Neutrophil (primary cell): ENCODE data around the gene USP47.

Source experiments
- H3K27ac ChIP-seq: fragments of 200-600 bp; sonication (generic); 2 replicates; pipeline ENCODE4 v1.5.1; 2016; ENCODE audit warnings: mild to moderate bottlenecking, moderate library complexity
- H3K27me3 ChIP-seq: fragments of 200-600 bp; sonication (generic); 2 replicates; pipeline ENCODE4 v1.6.0; 2016; ENCODE audit warnings: mild to moderate bottlenecking
- H3K36me3 ChIP-seq: fragments of 200-600 bp; sonication (generic); 2 replicates; pipeline ENCODE4 v1.5.1; 2017
- H3K4me1 ChIP-seq, 2 experiments: fragments of 200-600 bp in 1 of 2; sonication (generic) in 1 of 2; 1 replicate in 1 of 2; 2 replicates in 1 of 2; pipeline versions ENCODE4 v1.5.1 to v1.6.1; 2013 to 2016; ENCODE audit warnings: low read depth in 1 of 2, low read length in 1 of 2, mild to moderate bottlenecking in 1 of 2, moderate library complexity in 1 of 2; ENCODE audit not compliant: control insufficient read depth in 1 of 2, insufficient read depth in 1 of 2
- H3K4me3 ChIP-seq, 2 experiments: fragments of 200-600 bp in 1 of 2; sonication (generic) in 1 of 2; 1 replicate in 1 of 2; 2 replicates in 1 of 2; pipeline ENCODE4 v1.5.1; 2013 to 2016; ENCODE audit warnings: low read depth in 1 of 2, low read length in 1 of 2, mild to moderate bottlenecking in 1 of 2, moderate library complexity in 1 of 2
- H3K9me3 ChIP-seq: fragments of 200-600 bp; sonication (generic); 2 replicates; pipeline ENCODE4 v1.5.1; 2016
- CTCF ChIP-seq: fragments of 200-600 bp; sonication (generic); IDR thresholded peaks from 2 replicates; pipeline ENCODE4 v1.5.1; 2016; ENCODE audit warnings: antibody characterized with exemption

Gene USP47

GRCh38 chr11:11806586-11806985, 35.2 kb upstream of the USP47 start:
- Histone ChIP-seq H3K4me1 (no peaks in the 10 kb centered on the region), H3K27ac (no peak overlapping the region), H3K9me3 (no peaks in the 10 kb centered on the region), H3K27me3 (peaks cover 38% of the 10 kb centered on the region), H3K36me3 (no peaks in the 10 kb centered on the region), H3K4me3 (no peak overlapping the region)
- no peak for TF ChIP-seq CTCF

GRCh38 chr11:11807811-11808782, 33.7 kb upstream of the USP47 start:
- TF ChIP-seq CTCF = no peak
- Histone ChIP-seq H3K9me3 (no peaks in the 10 kb centered on the region), H3K4me1 (no peaks in the 10 kb centered on the region), H3K27me3 (peaks cover 38% of the 10 kb centered on the region), H3K36me3 (no peaks in the 10 kb centered on the region), H3K27ac (no peak overlapping the region), H3K4me3 (no peak overlapping the region)

- H3K4me1 ChIP-seq = no peaks in the 10 kb centered on the region
- H3K27me3 ChIP-seq = peaks cover 30% of the 10 kb centered on the region
- no peaks in the 10 kb centered on the region for H3K9me3 ChIP-seq
- no peaks in the 10 kb centered on the region for H3K36me3 ChIP-seq
- no peak for TF ChIP-seq CTCF
- H3K4me3 ChIP-seq = no peak overlapping the region
- H3K27ac ChIP-seq = no peak overlapping the region
Observed at GRCh38 chr11:11808992-11809615, 32.7 kb upstream of the USP47 start.

GRCh38 chr11:11810764-11811726, 30.7 kb upstream of the USP47 start:
- no peak overlapping the region for H3K27ac ChIP-seq
- H3K36me3 ChIP-seq = no peaks in the 10 kb centered on the region
- H3K4me1 ChIP-seq = no peaks in the 10 kb centered on the region
- no peaks in the 10 kb centered on the region for H3K9me3 ChIP-seq
- H3K27me3 ChIP-seq = peaks cover 24% of the 10 kb centered on the region
- H3K4me3 ChIP-seq = no peak overlapping the region
- TF ChIP-seq CTCF = no peak

GRCh38 chr11:11813288-11813962, 28.3 kb upstream of the USP47 start:
- no peak overlapping the region for H3K27ac ChIP-seq
- H3K4me3 ChIP-seq = no peak overlapping the region
- H3K9me3 ChIP-seq = no peaks in the 10 kb centered on the region
- no peaks in the 10 kb centered on the region for H3K4me1 ChIP-seq
- no peak for TF ChIP-seq CTCF
- H3K27me3 ChIP-seq = peaks cover 10% of the 10 kb centered on the region
- H3K36me3 ChIP-seq = no peaks in the 10 kb centered on the region
